SU-DHL-6 (cell line): ENCODE results near the gene TNRC6B.

Experiments
- EZH2phosphoT487 ChIP-seq: fragments of 200-600 bp; sonication (generic), shearing (Covaris generic); conservative IDR thresholded peaks from 2 replicates; pipeline ENCODE4 v1.6.1; 2018; ENCODE audit warnings: mild to moderate bottlenecking, antibody characterized with exemption, low read length, moderate library complexity, mixed read lengths
- TF ChIP-seq, protein P1 (sequence below): fragments of 200-600 bp; sonication (generic); IDR thresholded peaks from one replicate; pipeline ENCODE4 v1.5.1; 2017; ENCODE audit warnings: antibody characterized with exemption, mild to moderate bottlenecking, low read length, moderate library complexity; ENCODE audit not compliant: insufficient read depth, poor library complexity, severe bottlenecking

- TF ChIP-seq, protein P1, sequence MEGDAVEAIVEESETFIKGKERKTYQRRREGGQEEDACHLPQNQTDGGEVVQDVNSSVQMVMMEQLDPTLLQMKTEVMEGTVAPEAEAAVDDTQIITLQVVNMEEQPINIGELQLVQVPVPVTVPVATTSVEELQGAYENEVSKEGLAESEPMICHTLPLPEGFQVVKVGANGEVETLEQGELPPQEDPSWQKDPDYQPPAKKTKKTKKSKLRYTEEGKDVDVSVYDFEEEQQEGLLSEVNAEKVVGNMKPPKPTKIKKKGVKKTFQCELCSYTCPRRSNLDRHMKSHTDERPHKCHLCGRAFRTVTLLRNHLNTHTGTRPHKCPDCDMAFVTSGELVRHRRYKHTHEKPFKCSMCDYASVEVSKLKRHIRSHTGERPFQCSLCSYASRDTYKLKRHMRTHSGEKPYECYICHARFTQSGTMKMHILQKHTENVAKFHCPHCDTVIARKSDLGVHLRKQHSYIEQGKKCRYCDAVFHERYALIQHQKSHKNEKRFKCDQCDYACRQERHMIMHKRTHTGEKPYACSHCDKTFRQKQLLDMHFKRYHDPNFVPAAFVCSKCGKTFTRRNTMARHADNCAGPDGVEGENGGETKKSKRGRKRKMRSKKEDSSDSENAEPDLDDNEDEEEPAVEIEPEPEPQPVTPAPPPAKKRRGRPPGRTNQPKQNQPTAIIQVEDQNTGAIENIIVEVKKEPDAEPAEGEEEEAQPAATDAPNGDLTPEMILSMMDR: no peak
- TF ChIP-seq EZH2phosphoT487: no peak
Observed at GRCh38 chr22:40309631-40310030, 131.9 kb downstream of the TNRC6B start.
